ENCODE data around the gene MRFAP1L1.
"Not testable (repeated sequence)": the region's sequence is repeated elsewhere in the genome, so short reads cannot be mapped to it uniquely, and the experiment has no call there.

Gene MRFAP1L1

DNA sequence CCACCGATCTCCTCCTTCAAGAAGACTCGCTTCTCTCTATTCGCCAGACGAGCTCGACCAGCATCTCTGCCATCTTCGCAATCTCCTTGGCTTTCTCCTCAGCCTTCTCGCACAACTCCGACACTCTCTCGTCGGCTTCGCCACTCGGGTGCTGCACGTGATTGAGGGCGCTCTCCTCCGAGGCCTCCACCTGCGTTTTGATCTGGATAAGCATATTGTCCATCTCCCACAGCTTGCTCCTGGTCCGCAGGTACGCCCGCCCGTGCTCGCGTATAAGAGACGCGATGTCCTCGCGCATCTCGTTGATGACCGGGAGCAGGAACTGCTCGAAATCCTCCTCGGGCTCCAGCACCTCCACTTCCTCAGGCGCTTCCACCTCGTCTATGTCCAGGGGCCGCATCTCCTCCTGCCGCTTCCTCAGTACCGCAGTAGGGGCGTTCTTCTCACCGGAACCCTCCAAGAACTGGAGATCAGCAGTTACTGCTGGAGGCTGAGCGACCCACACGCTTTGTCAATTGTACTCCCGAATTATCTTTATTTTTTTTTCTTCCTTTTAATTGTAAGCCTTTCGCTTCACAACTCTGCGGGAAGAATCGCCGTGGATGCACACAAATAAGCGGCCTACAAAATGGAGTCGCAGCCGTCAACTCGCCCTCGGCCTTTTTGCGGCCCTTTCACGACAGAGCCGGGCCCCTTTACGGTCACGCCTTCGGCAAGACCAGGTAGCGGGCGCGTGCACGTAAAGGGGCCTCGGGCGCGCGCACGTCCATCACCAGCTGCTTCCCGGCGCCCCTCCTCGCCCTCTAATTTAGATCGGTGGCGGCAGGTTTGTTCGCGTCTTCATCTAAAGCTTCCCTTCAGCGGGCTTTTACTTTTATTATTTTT lies at the start of gene MRFAP1L1:
TSS of gene MRFAP1L1 (minus strand) at position 636 of the 885 bp plus-strand sequence. CDS start at position 400, 236 bp downstream.
- DNase-seq: peak; percentile 92

DNA sequence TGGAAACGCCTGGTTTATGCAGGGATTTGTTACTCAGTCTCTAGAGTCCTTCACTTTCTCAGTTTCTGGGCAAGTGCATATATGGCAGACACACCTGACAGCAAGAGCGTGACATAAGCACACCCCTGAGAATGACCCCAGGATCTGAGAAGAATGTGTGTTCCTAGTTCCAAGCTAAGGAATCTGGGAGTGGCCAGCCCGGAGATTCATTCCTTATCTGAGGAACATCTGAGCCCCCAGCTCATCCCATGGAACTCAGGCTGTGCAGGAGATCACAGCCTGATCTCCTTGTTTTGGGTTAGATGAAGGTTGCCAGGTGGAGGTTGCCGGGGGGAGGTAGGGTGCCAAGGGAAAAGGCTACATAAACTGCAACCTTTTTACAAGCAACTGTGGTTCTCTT lies 49.1 kb upstream of the MRFAP1L1 start:
- no peak for DNase-seq

DNA sequence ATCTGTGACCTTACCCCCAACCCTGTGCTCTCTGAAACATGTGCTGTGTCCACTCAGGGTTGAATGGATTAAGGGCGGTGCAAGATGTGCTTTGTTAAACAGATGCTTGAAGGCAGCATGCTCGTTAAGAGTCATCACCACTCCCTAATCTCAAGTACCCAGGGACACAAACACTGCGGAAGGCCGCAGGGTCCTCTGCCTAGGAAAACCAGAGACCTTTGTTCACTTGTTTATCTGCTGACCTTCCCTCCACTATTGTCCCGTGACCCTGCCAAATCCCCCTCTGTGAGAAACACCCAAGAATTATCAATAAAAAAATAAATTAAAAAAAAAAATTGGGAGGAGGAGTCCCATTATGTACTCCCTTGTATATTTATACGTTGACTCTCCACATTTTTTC lies 46.7 kb upstream of the MRFAP1L1 start:
- not testable (repeated sequence) for DNase-seq

DNA sequence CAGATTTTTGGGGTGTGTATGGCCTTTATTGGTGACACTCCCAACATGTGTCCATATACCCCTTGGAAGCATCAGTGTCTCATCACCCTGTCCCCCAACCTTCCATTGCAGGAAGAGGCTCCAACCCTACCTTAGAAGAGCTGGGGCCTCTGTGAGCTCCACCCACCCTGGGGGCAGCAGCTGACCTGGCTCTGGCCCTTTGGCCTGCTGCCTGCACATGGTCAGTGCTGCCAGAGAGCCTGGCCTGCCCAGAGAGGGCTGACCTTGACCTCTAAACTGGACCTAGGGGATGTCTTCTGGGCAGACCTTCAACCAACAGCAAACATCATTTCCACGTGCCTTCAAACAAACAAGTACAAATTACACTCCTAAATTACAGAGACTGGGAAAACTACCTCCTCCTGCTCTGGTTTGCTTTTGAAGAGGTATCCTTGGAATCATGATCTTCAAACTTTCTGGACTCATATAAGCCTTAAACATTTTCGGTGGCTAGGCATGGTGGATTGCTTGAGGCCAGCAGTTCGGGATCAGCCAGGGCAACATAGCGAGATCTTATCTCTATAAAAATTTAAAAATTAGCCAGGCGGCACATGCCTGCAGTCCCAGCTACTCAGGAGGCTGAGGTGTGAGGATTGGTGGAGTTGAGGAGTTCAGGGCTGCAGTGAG lies 45.6 kb upstream of the MRFAP1L1 start:
- DNase-seq: no peak

DNA sequence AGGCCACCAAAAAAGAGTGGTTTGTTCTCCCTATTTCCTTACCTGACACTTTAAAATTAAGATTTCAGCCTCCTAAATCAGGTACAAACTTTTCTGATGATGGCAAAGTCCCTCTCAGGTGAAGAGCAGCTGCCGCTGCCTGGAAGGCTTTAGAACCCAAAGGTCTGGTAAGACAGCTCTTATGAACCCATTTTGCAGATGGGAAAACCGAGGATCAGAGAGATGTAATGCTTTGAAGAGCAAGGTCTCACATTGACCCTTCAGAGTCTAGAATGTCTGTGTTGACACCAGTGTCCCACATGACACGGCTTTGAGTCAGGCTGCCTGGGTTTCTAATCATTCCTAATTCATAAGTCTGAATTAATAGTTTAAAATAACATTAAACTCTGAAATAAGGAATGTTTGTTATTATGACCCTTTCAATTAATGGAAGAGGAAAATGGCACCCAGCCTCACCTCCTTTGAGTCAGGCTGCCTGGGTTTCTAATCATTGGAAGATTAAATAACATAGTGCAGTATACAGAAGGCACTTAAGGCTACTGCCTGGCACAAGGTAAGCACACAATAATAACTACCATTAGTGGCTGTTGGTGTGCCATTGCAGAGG lies 44.9 kb upstream of the MRFAP1L1 start:
- DNase-seq: no peak

DNA sequence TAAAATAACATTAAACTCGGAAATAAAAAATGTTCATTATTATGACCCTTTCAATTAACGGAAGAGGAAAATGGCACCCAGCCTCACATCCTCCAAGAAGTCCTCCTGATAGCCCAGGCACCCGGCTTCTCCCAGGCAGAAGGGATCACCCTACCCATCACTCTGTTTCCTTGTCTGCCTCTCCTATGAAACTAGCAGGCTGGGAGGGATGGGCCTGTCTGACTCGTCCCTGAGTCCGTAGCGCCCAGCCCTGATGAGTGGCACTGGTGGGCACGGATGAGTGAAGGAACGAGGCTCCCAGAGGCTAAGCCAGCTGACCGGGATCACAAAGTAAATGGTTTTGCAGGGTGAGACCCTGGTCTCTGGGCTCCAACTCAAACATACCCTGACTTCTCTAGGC lies 44.2 kb upstream of the MRFAP1L1 start:
- no peak for DNase-seq

DNA sequence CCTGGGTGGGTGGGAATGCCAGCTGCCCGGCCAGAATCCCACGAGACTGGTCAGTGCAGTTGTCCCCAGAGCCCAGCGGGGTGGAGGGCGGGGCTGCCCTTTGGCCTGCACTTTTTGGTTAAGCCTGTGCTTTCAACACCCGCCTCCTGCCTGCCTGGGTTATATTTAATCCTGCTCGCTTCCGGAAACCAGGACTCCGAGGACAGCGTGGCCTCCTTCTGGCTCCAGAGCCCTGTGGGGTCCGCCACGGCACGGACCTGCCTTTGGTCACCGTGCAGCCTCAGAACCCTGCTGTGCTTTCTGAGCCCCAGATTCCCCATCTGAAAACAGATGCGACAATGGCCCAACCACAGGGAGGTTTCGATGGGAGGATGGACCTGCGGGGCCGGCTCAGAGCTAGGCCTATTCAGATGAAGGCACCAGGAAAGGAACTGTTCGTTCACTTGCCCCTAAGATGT lies 43.5 kb upstream of the MRFAP1L1 start:
- no peak for DNase-seq

DNA sequence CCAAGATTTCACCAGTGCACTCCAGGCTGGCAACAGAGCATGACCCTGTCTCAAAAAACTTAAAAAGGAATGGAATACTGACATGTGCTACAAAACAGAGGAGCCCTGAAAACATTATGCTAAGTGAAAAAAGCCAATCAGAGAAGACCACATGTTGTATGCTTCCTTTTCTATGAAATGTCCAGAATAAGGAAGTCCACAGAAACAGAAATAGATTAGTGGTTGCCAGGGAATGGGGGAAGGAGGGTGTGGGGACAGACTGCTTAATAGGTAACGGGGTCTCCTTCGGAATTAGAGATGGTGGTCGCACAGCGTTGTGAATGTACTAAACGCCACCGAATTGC lies 42.8 kb upstream of the MRFAP1L1 start:
- DNase-seq: no peak

DNA sequence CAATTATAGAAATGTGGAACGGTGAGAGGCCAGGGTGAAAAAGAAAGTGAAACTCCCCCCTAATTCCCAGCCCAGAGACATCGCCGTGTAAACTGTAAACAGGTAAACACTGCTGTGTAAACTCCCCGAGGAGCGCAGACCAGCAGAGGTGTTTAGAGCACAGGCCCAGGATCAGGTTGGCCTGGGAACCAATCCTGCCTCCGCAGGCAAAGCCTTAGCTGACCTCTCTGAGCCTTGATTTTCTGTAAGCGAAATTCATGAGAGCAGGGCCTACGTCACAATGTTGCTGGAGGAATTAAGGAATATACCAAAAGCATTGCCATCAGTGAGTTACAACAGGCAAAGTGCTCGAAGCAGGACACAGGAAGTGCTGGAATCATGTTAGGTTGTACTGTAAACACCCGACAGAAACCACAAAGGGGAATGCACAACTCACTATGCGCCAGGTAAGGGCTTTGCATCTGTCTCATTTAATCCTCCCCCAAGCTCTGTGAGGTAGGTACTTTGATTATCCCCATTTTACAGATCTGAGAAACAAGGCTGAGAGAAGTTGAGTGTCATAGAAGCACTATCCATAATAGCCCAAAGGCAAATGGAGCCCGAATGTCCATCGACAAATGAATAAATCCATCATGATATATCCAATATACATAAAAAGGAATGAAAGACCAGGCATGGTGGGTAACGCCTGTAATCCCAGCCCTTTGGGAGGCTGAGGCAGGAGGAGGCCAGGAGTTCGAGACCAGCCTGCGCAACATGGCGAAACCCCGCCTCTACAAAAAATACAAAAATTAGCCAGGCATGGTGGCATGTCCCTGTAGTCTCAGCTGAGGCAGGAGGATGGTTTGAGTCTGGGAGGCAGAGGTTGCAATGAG lies 42.2 kb upstream of the MRFAP1L1 start:
- peak; percentile 47 for DNase-seq

DNA sequence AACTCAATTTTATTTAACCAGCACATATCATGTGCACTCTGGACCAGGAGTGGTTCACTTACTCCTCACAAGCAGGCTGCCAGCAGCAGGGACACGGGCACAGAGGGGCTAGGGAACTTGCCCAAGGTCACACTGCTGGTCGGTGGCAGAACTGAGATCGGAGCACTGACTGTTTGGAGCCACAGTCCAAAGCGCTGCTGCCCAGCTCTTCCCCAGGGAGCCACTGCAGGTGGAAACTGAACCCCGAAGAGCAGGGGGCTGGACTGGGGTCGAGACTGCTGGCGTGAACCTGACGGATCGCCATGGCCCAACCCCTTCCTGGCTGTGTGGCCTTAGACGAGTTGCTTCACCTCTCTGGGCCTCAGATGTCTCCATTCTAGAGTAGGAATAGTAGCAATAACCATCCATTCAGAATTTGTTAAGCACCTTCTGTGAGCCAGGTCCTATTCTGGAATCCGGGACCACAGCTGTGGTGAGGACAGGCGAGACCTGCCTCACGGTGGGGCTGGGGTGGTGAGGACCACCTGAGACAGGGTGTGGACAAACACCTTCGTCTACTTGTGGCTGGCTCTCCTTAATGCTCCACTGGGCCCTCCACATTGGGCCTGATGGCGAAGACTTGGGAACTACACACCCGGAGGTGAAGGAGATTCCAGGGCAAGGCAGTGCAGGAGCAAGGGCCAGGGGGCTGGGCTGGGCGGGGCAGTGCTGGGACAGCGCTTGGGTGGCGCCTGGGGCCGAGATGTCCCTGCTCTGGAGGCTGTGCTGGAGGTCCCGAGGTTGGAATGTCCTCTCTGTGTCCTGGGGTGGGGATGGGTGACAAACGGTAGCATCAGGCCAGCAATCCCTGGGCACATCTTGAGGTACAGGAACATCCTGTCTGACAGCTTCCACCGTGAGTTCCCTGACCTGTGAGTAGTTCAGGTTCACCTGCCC lies 40.9 kb upstream of the MRFAP1L1 start:
- no peak for DNase-seq

DNA sequence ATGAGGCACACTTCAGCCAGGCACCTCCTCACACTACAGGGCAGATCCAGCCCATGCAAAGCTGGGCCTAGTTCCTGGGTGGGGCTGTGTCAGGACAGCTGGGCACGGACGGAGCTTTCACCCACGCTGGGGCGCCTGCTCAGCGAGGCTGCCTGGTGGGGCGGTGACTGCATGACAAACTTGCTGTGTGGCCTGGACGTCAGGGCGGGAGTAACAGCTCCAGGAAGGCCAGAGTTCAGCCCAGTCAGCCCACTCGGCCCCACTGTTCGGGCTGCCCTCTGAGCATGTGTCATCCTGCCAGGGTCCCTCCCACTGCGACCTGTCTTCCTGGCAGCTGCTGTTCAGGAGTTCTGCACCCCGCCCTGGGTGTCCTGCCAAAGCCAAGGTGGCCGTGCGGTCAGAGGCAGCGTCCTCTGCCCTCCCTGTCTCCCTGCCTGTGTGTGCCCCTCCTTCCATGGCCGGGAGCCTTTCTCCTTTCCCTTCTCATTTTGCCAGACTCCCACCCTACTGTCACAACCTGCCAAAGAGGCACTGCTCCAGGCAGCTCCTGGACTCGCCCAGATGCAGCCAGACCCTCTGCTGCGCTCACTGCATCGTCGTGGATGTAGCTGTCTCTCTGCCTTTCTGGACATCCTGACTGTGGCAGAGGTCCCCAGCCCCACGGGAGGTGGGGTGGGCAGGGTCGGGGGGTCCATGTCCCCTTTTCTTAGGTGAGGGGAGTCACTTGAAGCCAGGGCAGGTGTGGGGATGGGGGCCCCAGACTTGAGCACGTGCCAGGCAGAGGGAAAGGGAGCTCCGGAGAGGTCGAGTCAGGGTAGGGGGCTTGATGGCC lies 39.9 kb upstream of the MRFAP1L1 start:
- DNase-seq: peak; percentile 11

DNA sequence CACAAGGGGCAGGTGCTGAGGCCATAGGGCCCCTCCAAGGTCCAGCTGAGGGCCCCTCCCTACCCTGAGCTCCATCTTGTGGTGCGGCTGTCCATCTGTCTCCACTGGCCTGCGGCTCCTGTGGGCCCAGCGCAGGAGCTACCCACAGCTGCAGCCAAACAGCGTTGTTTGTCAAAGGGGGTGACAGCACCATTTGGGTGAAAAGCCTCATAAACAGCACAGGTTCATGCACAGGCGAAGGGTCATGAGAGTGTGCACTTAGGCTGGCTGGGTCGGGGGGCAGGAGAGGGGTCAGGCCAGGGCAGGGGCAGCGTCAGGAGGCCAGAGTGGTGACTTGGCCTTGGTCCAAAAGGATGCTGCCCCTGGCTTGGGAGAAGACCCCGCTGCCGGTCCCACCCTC lies 38.6 kb upstream of the MRFAP1L1 start:
- DNase-seq: no peak

DNA sequence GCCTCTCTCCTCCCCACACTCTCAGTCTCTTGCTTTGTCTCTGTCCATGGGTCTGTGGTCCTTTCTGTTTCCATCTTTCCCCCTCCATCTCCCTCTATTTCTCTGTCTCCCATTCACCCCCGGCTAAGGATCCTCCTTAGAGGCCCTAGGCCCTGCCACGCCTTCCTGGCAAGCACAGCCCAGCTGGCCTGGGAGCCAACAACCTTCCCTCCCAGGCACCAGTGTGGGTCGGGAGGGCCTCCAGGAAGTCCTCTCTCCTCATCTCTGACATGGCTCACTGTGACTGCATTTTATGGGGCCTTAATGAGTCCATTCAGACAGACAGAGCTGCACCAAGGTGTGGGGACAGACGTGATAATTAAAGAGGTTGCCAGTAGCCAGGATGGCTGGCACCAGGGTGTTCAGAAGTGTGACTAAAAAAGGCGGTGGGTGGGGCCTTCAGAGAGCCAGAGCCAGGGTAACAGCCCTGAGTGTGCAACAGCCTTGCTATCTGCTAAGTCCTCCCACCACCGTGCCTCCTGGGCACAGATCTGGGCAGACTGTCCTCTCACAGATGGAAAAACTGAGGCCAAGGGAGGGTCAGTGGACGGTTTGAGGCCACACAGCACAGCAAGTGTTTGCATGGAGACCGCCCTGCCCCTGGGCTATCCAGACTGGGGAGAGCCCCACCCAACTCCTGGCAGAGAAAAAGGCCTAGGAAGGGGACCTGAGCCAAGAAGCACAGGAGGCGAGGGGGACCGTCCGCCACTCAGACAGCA lies 37.8 kb upstream of the MRFAP1L1 start:
- peak; percentile 92 for DNase-seq

DNA sequence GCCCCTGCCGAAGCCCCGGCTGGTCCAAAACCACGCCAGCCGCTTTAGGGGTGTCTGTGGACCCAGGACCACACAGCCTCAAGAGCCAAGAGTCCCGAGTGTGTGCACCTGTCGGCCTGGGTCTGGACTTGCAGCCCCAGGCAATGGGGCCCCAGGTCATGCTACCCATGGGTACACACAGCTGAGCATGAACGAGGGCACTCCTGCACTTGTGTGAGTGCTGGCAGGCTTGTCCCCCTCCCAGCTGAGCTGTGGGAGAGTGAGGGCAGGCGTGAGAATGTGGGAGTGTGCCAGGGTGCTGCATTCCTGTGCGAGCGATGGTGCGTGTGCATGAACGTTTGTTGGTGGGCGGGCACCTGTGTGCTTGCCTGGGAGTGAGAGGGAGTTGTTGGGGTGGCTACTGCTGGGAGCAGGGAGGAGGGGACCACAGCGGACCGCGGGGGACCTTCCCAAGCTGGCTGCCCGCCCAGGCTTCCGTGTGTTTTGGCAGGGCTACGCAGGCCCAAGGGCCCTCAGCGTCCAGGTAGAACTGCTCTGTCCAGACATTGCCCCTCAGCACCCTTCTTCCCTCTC lies 37.1 kb upstream of the MRFAP1L1 start:
- DNase-seq: peak; percentile 95

DNA sequence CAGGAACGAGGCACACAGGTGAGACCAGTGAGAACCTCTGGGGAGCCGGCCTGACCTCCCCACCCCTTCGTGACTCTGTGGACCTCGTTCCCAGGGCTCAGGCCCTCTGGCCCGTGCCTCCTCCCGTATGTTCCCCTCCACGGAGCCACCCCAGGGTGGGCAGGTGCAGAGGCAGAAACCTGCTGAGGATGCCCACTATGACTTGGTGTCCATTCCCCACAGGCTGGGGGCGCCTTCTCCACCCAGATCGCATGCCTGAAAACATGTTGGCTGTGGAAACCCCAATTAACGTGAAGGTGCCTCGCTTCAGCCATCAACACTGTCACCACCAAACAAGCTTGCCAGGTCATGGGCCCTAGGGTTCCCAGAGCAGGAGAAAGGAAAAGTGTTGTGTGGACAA lies 33.3 kb upstream of the MRFAP1L1 start:
- DNase-seq: no peak

DNA sequence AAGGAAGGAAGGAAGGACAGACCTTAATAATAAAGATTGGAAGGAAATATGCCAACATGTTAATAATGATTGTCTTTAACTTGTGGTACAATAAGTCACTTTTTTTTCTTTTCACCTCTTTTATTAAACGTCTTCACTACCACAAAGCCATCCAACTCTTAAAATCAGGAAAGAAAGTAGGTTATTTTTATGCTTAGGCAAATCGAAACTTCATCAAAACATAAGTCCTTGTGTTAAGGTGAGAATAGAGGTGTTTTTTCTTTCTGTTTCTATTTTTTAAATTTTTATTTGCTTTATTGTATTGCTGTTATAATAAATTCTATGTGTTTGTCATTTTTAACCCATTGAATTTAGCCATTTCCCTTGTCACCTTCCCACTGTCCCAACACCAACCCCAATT lies 32.8 kb upstream of the MRFAP1L1 start:
- DNase-seq: no peak

DNA sequence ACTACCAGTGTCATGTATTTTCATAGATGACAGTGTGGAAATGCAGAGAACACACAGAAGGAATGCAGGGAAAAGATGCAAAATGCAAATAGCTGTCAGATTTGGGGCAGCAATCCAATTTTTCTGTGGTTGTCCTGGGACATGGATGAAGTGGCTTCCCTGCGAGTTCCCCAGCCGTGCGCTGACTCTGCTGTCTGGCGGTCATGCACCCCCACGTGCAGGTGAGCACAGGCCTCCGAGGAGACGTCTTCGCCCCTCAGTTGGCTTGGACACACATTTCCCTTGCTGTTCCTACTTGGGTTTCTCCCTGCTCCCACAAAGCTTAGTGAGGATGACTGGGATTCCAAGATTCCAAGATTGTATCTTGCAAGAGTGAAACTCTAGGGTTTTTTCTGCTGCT lies 30.7 kb upstream of the MRFAP1L1 start:
- DNase-seq: no peak

DNA sequence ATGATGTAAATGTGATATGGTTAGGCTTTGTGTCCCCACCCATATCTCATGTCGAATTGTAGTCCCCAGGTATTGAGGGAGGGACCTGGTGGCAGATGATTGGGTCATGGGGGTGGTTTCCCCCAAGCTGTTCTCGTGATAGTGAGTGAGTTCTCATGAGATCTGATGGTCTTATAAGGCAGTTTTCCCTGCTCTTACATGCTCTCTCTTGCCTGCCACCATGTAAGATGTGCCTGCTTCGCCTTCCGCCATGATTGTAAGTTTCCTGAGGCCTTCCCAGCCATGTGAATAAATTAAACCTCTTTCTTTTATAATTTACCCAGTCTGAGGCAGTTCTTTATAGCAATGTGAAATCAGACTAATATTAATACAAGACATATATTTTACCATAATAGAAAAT lies 30.3 kb upstream of the MRFAP1L1 start:
- DNase-seq: no peak

DNA sequence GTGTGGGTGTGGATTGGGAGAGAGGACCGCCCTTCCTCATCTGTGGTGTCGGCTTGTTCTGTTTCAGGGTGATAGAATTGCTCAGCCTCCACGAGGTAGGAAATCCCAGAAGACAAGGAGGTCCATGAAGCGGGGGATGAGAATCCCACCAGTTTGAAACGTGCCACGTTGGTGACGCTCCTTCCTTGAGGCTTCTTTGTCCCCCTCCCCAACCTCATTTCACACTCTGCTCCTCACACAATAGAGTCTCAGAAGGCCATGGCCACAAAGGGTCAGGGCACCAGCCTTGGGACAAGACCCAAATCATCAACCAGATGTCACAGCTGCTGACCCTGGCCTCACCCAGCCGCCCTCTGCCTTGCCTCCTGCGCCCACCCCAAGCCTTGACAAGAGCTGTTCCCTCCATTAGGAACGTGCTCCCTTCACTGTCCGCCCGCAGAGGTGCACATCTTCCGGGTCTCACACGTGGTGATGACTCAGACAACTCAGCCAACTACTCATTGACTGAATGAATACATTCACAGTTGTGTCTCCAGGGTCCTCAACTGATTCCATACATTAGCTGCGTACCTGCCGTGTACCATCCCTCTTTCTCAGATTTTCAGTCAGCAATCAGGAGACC lies 24.6 kb upstream of the MRFAP1L1 start:
- no peak for DNase-seq
